Stomach (tissue), 4 donors: ENCODE results near the gene TMEM190.

Source experiments
- EP300 ChIP-seq: sonication (generic); formaldehyde crosslinking; IDR thresholded peaks from one replicate; pipeline ENCODE4 v1.6.1; 2017; ENCODE audit warnings: antibody characterized with exemption
- POLR2A ChIP-seq, 4 donors: fragments of 450-650 bp; IDR thresholded peaks; one replicate each; pipeline ENCODE4 v1.6.1; 2016; ENCODE audit warnings: antibody characterized with exemption in 4 of 4, control low read depth in 2 of 4, mild to moderate bottlenecking in 1 of 4, moderate library complexity in 1 of 4
- POLR2AphosphoS5 ChIP-seq, 3 donors: sonication (generic); formaldehyde crosslinking; IDR thresholded peaks; one replicate each; pipeline ENCODE4 v1.6.1; 2016; ENCODE audit warnings: antibody characterized with exemption in 3 of 3
- TF ChIP-seq, protein P1 (sequence below), 7 experiments: fragments of 450-650 bp in 4 of 7; fragments of 200-600 bp in 3 of 7; sonication (generic) in 3 of 7; IDR thresholded peaks; one replicate each; pipeline ENCODE4 v1.5.1; 2016 to 2019; ENCODE audit warnings: antibody characterized with exemption in 7 of 7, control low read depth in 2 of 7, mild to moderate bottlenecking in 1 of 7

DNA sequence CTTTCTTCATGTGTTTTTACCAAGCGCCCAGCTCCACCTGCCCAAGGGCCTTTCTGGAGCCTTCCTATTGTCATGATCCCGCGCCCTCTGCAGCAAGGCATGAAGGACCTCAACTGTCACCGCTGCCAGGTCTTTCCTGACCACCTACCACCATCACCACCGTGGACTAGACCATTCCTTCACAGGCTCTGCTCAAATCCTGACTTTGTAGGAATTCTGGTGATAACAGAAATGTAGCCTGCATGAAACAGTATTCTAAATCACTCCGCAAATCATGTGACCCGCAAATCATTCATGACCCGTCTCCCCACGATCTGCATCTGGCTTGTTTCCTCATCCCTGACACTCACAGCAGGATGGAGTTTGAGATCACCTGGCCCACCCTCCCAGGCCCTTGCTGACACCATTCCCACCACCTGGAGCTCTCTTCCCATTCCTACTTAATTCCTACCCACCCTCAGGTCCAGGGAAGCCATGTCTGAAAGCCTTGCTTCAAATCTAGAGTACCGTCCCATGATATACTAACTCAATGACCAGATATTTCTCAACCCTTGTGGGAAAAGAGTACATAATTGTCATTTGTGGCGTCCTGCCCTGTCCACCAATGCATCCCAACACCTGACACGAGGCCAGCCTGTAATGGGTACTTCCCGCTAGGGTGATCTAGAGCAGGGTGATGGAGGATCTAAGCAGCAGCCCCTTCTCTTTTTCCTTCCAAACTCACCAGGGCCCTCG lies 29.6 kb downstream of the TMEM190 start:
- TF ChIP-seq, protein P1, sequence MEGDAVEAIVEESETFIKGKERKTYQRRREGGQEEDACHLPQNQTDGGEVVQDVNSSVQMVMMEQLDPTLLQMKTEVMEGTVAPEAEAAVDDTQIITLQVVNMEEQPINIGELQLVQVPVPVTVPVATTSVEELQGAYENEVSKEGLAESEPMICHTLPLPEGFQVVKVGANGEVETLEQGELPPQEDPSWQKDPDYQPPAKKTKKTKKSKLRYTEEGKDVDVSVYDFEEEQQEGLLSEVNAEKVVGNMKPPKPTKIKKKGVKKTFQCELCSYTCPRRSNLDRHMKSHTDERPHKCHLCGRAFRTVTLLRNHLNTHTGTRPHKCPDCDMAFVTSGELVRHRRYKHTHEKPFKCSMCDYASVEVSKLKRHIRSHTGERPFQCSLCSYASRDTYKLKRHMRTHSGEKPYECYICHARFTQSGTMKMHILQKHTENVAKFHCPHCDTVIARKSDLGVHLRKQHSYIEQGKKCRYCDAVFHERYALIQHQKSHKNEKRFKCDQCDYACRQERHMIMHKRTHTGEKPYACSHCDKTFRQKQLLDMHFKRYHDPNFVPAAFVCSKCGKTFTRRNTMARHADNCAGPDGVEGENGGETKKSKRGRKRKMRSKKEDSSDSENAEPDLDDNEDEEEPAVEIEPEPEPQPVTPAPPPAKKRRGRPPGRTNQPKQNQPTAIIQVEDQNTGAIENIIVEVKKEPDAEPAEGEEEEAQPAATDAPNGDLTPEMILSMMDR (IDR thresholded peaks at IDR 0.05): no peak
- TF ChIP-seq EP300: no peak
- no peak for TF ChIP-seq POLR2AphosphoS5 (IDR thresholded peaks at IDR 0.05)
- TF ChIP-seq POLR2A (IDR thresholded peaks at IDR 0.05): no peak
